GM15510 (cell line): ENCODE results near the gene ZNF341.

Source experiments
- POLR2A ChIP-seq: IDR thresholded peaks from 3 replicates; pipeline ENCODE4 v1.6.1; 2011; ENCODE audit warnings: borderline replicate concordance; ENCODE audit not compliant: insufficient read length; ENCODE audit errors: extremely low read depth

Gene ZNF341

DNA sequence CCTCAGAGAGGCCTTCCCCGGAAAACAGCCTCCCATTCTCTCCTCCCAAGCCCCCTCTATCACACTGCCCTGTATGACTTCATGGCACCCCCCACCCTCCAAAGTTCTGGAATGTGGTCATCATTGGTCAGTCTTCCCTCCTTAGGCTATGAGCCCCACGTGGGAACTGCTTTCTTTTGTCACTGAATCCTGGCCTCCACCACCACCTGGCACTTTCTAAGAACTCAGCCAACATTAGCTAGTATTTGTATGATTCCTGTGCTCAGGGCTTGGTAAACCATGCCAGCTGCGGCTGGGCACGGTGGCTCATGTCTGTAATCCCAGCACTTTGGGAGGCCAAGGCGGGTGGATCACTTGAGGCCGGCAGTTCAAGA, 37.2 kb upstream of the ZNF341 start:
- TF ChIP-seq POLR2A, result no peak

DNA sequence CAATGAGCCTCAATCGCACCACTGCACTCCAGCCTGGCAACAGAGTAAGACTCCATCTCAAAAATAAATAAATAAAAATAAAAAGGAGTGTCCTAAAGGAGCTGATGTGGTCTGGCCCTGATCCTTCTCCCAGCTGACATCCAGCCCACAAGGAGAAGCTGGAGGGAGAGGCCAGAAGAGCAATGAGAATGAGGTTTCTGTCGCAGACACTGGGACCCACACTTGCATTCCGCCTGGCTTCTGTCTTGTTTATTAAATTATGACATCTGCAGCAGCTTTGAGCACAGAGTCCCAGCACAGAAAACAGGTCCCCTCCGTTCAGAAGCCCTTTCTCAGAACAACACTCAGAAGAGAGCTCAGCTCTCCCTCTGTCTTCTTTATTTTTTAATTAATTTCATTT, 35.3 kb upstream of the ZNF341 start:
- TF ChIP-seq POLR2A, result no peak

DNA sequence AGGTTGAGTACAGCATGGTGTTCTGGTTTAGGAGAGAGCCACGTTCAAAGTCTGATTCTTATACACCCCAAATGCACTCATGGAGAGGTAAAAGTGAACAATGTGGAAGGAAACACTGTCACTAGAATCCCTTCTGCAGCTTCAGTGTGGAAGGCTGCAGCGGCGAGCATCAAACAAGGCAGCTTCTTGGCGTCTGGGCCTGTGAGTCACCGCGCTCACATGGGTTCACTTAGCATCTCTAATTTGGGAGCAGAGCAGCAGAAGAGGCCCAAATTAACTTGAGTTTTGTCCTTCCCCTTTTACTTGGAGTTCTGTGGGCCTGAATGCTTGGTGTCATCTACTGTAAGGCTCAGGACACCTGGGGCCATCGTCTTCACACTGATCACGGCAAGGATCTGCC, 34.7 kb upstream of the ZNF341 start:
- TF ChIP-seq POLR2A, result no peak

DNA sequence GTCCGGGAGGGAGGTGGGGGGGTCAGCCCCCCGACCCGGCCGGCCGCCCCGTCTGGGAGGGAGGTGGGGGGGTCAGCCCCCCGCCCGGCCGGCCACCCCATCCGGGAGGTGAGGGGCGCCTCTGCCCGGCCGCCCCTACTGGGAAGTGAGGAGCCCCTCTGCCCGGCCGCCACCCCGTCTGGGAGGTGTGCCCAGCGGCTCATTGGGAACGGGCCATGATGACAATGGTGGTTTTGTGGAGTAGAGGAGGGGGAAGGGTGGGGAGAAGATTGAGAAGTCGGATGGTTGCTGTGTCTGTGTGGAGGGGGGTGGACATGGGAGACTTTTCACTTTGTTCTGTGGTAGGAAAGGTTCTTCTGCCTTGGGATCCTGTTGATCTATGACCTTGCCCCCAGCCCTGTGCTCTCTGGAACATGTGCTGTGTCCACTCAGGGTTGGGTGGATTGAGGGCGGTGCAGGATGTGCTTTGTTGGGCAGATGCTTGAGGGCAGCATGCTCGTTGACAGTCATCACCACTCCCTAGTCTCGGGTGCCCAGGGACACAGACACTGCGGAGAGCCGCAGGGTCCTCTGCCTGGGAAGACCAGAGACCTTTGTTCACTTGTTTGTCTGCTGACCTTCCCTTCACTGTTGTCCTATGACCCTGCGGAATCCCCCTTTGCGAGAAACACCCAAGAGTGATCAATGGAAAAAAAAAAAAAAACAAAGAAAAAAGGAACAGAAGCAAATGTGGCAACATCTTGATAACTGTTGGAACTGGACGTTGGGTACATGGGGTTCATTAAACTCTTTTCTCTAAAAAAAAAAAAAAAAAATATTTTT, 30.0 kb upstream of the ZNF341 start:
- TF ChIP-seq POLR2A, result no peak

DNA sequence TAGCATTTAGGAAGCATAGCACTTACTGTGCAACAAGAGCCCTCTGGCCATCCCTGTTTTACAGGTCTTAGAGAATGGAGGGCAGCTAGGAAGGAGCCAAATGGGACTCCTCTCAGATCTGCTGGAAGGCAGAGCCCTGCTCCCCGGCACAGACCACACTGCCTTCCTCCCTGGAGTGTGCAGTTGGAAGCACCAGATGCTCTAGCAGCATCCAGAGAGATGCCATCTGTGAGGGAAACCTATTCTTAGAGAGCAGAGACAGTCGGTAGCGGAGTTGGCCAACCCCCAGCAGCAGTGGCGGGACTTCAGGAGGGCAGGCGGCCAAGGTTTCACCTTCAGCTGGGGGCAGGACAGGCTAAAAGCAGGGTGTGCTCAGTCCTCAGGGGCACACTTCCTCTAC, 28.9 kb upstream of the ZNF341 start:
- TF ChIP-seq POLR2A, result no peak

DNA sequence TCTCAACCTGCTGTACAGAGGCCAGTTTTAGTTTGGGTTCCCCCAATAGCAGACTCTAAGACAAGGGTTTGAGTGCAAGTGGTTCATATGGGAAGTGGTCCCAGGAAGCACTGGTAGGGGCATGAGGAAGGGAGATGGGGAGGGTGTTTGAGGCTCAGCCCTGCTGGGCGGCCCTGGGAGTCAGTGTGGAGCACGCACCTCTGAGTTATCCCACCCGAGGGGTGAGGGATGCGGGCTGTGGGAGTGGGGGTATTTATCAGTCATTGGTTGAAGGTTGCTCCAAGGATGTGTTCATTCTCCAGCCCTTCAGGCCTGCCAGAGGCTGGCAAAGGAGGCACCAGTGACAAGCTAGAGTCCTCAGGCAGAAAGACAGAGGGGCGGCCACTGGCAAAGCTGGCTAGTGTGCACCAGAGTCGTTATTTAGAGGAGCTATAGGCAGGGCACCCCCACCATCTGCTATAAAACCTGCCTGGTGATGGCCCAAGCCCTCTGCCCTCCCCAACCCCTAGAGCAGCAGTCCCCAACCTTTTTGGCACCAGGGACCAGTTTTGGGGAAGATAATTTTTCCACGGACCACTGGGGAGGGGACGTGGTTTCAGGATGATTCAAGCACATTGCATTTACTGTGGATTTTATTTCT, 28.2 kb upstream of the ZNF341 start:
- no peak for TF ChIP-seq POLR2A

DNA sequence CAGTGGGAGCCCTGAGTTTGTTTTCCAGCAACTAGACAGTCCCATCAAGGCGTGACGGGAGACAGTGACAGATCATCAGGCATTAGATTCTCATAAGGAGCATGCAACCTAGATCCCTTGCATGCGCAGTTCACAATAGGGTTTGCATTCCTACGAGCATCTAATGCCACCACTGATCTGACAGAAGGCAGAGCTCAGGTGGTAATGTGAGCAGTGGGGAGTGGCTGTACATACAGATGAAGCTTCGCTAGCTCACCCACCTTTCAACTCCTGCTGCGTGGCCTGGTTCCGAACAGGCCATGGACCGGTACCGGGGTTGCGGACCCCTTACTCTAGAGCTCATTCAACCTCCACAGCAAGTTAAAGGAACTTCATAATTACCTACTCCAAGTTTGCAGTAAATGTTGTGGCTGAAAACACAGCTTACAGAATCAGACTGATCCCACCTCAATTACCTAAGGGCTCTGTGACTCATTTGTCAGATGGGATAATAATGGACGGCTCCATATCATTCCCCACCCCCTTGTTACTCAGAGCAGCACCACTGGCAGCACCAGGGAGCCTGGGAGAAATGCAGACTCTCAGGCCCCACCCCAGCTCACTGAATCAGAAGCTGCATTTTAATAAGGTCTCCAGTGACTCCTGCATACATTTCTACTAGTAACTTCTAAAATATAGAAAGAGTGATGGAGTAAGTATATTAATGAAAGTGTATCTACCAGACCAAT, 27.4 kb upstream of the ZNF341 start:
- no peak for TF ChIP-seq POLR2A

DNA sequence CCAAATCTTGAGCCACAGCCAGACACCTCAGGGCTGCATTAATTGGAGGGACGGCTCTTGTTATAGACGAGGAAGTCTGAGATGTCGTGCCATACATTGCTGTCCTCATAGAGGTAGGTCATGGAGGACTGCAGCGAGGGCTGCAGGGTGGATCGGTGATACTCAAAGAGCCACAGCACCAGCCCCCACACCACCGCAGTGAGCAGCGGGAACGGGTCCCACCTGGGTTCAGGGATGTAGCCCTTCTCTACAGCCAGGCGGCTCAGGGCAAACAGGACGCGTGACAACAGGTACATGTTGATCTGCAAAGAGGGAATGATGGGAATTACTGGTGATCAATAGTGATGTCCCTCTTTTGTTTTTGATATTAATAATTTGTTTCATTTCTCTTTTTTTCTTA, 24.1 kb upstream of the ZNF341 start:
- TF ChIP-seq POLR2A, result no peak

DNA sequence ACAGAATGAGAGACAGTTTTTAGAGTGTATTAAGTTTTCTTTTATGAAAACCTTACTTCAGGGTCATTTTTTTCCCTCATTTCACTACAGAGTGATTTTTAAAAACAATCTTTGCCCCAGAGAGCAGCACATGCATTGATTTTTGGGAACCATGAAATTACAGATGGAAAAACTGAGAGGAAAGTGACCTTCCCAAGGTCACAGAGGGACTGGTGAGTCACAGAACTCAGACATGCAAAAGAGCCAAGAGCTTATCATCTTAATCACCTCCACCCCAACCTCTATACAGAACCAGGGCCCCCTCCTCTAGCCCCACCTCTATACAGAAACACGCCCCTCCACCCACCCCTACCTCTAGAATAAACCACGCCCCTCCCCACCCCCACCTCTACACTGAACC, 22.4 kb upstream of the ZNF341 start:
- no peak for TF ChIP-seq POLR2A

DNA sequence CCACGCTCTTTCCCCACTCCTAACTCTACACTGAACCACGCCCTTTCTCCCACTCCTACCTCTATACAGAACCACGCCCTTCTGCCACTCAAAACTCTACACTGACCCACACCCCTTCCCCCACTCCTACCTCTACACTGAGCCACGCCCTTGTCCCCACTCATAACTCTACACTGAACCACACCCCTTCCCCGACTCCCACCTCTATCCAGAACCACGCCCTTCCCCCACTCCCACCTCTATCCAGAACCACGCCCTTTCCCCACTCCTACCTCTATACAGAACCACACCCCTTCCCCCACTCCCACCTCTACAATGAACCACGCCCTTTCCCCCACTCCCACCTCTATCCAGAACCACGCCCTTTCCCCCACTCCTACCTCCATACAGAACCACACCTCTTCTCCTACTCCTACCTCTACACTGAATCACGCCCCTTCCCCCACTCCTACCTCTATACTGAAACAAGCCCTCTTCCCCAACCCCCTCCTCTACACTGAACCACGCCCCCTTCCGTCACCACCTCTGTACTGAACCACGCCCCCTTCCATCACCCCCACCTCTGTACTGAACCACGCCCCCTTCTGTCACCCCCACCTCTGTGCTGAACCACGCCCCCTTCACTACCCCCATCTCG, 21.8 kb upstream of the ZNF341 start:
- TF ChIP-seq POLR2A, result no peak

DNA sequence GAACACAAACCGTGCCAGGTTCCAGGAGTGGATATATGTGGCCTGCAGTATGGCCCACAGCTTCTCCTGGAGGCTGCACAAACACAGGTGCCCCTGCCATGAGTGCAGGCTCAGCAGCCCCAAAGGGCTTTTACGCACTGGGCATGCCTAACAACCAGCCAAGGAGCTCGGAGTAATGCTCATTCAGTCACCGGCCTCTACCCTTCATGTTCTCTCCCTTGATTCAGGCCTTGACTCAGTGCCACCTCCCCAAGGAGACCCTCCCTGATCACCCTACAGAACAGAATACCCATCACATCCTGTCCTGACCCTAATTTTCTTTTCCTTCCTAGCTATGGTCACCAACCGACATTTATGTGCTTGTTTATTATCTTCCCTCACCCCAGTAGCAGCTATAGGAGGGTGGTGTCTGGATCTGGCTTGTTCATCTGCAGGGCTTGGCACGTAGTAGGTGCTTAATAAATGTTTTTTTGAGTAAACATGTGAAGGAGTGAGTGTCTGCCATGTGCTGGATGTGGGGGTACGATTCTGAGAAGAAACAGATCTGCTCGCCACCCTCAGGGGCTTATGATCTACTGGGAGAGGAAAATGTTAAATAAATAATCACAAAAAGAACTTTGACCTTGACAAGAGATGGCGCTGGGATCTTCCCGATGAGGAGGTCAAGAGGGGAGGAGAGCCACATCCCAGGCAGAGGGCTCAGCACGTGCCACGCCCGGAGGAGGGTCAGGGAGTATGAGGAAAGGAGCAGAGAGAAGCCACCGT, 20.9 kb upstream of the ZNF341 start:
- no peak for TF ChIP-seq POLR2A

DNA sequence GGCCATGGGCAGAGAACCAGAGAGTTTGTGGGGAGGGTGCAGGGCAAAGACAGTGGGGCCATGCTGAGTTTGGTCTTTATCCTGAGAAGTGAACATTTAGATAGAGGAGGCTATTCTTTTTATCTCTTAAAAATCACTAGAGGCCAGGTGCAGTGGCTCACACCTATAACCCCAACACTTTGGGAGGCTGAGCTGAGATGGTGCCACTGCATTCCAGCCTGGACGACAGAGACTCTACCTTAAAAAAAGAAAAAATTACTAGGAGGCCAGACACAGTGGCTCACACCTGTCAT, 20.4 kb upstream of the ZNF341 start:
- TF ChIP-seq POLR2A, result no peak

DNA sequence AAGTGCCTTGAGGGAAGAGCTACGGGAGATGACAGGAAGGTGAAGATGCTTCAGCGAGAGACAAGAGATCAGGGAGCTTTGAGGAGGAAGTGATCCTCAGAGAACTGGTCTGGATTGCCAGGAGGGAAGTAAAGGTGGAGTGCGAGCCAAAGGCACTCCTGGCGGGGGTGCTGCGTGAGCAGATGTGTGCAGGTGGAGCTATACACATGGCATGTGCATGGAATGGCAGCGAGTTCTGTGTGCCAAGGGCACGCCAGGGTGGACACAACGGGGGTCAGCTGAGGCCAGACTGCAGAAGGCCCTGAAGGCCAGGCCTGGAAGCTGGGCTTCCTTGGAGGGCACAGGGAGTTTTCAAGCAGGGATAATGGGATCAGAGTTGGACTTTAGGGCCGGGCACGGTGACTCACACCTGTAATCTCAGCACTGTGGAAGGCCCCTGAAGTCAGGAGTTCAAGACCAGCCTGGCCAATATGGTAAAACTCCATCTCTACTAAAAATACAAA, 17.9 kb upstream of the ZNF341 start:
- no peak for TF ChIP-seq POLR2A

DNA sequence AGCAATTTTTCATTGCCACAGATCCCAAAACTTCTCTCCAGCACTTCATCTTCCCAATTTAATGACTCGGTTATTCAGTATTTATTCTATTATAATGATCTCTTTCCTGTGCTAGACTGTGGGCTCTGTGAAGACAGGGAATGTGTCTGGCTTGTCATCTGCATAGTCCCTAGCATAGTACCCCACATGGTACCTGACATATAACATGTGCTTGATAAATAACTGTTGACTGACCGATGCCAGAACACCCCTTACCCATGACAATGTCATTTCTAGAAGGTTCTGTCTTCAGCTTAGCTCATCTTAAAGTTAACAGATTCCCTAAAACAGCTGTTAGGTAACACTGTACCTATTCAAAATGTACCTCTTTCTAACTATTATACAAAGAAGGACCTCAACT, 15.3 kb upstream of the ZNF341 start:
- no peak for TF ChIP-seq POLR2A
